Urothelium cell line (cell line): ENCODE results near the gene TBC1D9.

Experiments
- DNase-seq: peaks from one replicate; pipeline ENCODE4 v3.0.0; 2011; ENCODE audit warnings: low spot score, mixed read lengths
- FAIRE-seq: peaks from 2 replicates; lab custom pipeline; 2011; peaks lifted over from hg19 to GRCh38; lab: Jason Lieb, UNC

TBC1D9 gene

GRCh38 chr4:140726776-140727500, 29.2 kb downstream of the TBC1D9 start:
- FAIRE-seq: no peak
- peak; percentile 17 for DNase-seq

- FAIRE-seq (no peak), DNase-seq (no peak)
Measured at GRCh38 chr4:140725556-140725955, 30.6 kb downstream of the TBC1D9 start.

- FAIRE-seq: no peak
- DNase-seq: no peak
Measured at GRCh38 chr4:140724760-140725159, 31.4 kb downstream of the TBC1D9 start.

DNA sequence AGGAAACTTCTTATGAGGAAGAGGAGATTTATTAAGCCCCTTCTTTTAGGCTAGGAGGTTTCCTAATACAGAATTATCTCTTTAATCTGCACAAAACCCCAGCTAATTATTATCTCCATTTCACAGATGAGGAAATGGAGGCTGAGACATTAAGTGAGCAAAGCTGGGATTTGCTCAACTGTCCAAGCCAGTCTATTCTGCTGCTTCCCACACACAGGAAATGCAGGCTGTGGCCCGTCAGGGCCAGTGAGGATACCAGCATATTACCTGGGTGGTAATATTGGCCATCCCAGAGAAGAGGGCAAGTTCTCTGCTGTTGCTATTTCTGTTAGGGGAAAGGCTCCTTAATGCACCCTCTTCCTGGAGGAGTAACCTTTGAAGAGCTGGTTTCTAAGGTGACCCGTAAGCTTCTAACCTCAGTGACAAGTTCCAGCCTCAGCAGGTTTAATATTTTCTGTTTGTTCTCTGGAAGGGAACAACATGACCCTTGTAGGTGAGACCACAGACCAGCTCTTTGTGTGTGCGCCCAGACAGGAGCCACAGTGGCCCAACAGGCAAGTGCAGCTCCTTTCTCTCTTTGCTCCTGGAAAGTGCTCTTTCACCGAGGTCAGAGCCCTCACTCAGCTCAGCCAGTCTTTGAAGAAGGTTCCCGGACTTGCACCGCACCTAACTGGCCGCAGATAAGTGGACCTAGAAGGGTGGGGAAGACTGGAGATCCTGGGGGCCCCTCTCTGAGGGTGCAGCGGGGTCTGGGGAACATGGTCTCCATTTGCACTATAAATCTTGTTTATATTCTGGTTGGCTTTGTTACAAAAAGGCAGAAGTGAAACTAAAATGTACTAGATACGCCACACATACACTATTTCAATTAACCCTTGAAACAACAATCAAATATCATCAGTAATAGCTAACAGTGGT, 35.5 kb downstream of the TBC1D9 start:
- DNase-seq (no peak), FAIRE-seq (no peak)

DNA sequence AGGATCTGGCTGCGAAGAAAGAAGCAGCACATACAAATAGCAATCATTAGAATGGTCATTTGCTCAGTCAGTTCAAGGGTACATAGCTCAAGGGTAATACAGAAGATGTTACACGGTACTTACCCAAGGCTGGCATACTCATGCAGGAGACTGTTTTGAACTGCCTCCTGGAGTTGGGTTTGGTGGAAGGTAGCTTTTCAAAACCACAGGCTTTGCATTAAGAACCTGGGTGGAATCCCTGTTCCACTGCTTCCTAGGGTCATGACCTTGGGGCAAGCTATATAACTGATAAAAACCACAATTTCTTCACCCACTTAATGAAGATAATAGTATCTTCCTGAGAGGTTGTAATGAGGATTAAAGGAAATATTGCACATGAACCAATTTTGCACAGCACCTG, 36.5 kb downstream of the TBC1D9 start:
- no peak for FAIRE-seq
- DNase-seq: no peak

- DNase-seq: no peak
- FAIRE-seq: no peak
Measured at GRCh38 chr4:140719022-140719421, 37.2 kb downstream of the TBC1D9 start.

DNA sequence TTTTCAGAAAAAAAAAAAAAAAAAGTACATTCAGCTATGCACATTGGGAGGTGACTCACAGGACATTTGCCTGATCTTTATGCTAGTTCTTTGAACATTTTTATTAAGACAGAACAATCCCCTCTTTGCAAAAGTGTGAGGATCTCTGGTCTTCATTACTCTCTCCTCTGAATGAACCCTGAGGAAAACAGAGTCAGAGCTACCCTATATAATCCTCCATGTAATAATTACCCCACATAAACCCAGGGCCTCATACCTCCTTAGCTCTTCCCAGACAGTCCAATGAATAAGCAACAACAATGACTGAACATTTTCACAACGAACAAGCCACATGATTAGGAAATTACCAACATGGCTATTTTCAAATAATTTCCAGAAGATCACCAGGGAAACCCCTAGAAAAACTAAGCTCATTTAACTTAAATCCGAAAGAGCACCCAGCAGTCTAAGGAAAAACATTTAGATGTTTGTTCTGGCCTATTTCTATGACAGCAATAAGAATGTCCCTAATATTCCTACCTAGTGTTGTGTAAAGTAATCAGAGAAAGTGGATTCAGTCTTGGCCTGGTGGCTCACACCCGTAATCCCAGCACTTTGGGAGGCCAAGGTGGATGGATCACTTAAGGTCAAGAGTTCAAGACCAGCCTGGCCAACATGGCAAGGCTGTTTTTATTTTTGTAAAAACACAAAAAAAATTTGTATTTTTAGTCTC, 37.8 kb downstream of the TBC1D9 start:
- DNase-seq (no peak), FAIRE-seq (no peak)

DNA sequence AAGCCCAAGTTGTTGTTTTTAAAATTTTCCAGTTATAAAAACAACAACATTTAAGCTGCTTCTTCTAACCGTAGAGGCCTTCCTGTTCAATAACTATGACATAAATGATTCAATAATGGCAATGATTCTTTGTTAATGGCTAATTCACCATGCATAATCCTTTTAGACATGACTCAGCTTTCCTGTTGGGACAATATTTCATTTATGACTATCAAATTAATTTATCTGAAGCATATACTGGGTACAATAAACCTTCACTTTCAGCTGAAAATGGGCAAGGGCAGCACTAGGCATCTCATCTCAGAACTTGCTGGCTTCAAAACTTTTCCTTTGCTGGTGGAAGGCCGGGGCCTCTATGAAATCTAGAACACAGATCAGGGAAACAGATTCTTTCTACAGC, 38.9 kb downstream of the TBC1D9 start:
- FAIRE-seq: no peak

DNA sequence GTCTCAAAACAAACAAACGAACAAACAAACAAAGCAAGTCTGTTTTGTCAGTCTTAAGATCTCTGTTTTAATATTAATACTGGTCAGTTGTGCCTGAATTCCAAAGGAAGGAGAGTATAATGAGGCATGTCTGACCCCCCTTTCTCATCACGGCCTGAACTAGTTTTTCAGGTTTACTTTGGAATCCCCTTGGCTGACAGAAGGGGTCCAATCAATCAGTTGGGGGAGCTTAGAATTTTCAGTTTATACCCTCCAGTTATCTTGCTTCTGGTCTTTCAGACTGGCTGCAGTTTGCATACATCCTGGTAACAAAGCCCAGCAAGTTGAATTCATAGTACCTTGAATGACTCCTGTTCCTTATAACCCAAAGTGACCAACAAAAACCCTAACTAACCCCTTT, 41.1 kb downstream of the TBC1D9 start:
- DNase-seq (no peak), FAIRE-seq (no peak)

More for the DNA sequence above, 38.9 kb downstream of the TBC1D9 start:
- DNase-seq: no peak

GRCh38 chr4:140711910-140712309, 44.3 kb downstream of the TBC1D9 start:
- FAIRE-seq (no peak), DNase-seq (no peak)

DNA sequence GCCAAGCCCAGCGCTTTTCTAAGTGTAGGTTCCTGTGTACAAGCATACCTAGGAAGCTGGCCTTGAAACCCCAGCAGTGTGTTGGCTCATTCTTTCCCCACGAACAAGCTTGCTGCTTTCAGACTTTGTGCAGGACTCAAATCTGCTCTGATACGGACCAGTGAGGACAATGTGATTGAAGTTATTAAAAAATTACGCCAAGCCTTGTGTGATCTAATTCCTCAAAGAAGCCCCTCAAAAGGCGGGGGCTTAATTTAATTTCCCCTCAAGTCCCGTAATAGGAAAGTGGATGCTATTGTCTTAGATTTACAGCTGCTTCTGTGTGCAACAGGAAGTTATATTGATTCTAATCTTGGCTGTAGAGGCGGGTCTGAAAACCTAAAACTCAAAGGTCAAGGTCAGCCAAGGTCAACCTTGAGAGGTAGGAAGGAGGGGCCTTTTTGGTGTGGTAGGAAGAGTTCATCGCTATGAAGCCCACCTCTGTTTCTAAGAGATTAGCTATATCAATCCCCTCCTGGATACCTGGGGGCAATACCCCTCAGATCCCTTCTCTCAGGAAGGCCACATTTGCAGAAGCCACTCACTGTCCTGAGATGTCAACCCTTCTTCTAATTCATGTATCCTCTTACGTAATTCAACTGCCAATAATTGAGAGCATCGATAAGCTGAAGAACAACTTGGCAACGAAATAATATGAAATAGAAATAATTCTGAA, 45.1 kb downstream of the TBC1D9 start:
- FAIRE-seq: no peak

GRCh38 chr4:140707325-140707724, 48.9 kb downstream of the TBC1D9 start:
- no peak for FAIRE-seq
- no peak for DNase-seq

More for the DNA sequence above, 45.1 kb downstream of the TBC1D9 start:
- DNase-seq: no peak

DNA sequence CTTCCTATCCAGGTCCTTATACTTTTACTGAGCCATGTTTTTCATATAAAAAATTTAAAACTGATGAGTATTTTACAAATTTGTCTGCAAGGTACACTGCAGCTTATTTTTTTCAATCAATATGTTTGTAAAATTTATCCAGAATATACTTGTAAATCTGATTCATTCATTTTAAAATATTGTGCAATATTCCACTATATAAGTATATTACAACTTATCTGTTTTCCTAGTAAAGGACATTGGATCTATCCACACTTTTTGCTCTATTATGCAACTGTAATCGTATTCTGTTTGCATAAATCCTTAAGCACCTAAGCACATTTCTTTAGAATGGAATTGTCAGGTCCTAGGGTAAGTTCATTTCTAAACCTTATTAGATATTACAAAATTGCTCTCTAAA, 49.5 kb downstream of the TBC1D9 start:
- no peak for FAIRE-seq
- no peak for DNase-seq

GRCh38 chr4:140706276-140706625, 49.9 kb downstream of the TBC1D9 start:
- no peak for FAIRE-seq
- DNase-seq: no peak

- DNase-seq (no peak), FAIRE-seq (no peak)
Measured at GRCh38 chr4:140705625-140706275, 50.4 kb downstream of the TBC1D9 start.

DNA sequence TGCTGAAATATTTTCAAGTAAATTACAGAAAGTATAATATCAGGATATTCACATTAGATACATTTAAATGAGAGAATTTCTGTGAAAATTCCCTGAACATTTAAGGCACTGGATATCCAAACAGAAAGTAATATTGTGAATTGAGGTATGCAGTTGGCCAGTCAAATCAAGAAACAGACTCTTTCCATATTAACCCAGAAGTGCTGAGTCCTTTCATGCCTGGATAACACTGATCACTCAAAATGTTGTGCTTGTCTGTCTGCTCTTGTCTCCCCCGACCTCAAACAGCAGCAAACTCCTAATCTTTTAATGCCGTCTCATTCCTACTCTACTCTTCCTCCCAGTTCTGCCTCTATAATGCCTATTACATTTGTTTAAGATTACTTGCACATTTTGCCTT, 51.2 kb downstream of the TBC1D9 start:
- no peak for FAIRE-seq
- DNase-seq: no peak

DNA sequence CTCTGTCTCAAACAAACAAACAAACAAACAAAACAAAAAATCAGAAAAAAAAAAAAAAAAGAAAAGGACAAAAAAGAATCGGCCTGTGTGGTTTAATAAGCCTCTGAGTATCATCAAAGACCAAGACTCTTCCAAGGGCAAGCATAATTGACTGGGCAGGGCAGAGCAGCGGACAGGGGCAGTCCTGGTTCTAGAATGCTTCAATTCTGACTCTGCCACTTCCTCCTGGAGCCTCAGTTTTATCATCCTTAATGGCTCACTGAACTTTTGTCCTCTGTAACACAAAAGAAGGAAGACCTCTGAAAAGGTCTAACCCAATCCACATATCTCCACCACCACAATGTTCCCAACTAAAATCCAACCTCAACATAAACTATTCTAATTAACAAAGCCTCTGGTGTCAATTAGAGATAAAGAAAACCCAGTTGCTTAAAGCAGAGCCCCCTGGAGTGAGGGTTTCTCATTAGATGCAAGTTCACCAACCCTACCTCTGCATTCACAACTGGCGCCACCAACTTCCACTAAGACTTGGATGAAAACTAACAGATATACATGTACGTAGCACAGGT, 51.7 kb downstream of the TBC1D9 start:
- FAIRE-seq (no peak), DNase-seq (no peak)

GRCh38 chr4:140703463-140703862, 52.7 kb downstream of the TBC1D9 start:
- no peak for FAIRE-seq
- no peak for DNase-seq

- no peak for FAIRE-seq
- no peak for DNase-seq
Measured at GRCh38 chr4:140702096-140702757, 54.0 kb downstream of the TBC1D9 start.
